HG03460 (cell line): ENCODE measurements around the gene TJP3.

Source experiments
- ATAC-seq: cut with Tn5 transposase; IDR thresholded peaks from one replicate; pipeline ENCODE4 v1.9.1; 2021; ENCODE audit not compliant: unreplicated experiment

Gene TJP3

DNA sequence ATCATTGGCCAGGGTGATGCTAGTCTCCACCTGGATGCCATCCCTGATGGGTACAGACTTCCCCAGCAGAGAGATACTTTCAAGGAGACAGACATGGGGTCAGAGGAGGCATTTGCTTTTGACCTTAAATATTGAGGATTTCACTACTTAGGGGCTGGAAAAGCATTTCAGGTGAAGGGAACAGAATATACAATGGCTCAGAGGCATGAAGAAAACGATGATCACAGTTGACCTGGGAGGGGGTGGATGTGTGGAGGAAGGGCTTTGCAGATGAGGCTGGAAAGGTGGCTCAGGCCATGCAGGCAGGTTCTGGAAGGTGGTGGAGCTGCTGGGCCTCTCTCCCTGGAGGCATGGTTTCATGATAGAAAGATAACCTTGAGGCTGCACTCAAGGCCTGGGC, 74.1 kb downstream of the TJP3 start:
- ATAC-seq = no peak

DNA sequence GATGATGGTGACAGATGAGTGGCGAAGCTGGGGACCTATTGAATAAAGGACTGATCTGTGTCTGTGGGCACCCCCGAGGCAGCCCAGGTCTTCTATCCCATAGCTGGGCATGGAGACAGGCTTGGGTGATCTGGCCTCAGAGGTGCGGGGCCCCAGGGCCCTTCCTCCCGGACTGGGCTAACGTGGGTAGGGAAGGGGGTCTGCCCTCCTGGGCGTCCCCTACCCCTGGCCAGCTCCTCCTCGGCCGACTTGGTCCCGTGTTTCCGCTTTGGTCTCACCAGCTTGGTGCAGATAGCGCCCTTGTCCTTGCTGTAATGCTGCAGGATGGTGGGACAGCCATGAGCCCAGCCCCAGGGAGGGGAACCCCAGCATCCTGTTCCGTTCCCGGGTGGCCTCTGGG, 74.7 kb downstream of the TJP3 start:
- ATAC-seq = no peak

DNA sequence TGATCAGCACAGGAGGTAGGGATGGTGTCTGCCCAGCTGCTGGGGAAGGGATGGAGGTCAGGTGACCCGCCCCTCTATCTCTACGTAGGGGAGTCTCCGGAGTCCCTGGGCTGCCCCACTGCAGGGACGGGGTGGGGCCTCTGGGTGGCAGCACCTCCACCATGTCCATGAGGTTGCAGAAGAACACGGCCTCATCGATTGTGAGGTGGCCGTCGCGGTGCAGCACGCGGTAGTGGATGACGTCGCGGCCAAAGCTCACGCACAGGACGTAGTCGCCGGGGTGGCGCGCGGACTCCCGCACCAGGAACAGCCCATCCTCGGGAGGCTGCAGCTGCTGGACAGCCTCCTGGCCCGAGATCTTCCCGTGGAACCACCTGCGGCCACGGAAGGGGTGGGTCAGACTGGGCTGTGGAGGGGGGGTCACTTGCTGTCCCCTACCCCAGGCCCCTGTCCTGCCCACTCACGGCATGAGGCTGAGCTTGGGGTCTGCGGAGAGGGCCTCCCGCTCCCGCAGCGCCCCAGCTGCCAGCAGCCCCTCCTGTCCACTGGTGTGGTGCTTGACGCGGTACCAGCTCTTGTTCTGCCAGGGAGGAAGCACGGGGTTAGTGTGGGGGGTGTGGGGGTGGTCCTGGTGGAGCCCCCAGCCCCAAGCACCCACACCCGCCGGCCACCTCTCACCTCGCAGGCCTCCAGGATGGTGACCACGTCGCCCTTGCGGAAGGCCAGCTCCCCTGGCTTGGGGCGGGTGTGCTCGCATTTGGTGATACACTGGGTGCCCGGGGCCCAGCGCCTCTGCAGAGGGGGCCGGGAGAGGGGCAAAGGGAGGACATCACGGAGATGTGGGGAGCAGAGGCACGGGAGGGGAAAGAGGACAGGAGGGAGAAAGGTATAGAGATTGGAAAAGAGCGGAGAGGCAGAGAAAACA, 75.7 kb downstream of the TJP3 start:
- ATAC-seq = no peak

DNA sequence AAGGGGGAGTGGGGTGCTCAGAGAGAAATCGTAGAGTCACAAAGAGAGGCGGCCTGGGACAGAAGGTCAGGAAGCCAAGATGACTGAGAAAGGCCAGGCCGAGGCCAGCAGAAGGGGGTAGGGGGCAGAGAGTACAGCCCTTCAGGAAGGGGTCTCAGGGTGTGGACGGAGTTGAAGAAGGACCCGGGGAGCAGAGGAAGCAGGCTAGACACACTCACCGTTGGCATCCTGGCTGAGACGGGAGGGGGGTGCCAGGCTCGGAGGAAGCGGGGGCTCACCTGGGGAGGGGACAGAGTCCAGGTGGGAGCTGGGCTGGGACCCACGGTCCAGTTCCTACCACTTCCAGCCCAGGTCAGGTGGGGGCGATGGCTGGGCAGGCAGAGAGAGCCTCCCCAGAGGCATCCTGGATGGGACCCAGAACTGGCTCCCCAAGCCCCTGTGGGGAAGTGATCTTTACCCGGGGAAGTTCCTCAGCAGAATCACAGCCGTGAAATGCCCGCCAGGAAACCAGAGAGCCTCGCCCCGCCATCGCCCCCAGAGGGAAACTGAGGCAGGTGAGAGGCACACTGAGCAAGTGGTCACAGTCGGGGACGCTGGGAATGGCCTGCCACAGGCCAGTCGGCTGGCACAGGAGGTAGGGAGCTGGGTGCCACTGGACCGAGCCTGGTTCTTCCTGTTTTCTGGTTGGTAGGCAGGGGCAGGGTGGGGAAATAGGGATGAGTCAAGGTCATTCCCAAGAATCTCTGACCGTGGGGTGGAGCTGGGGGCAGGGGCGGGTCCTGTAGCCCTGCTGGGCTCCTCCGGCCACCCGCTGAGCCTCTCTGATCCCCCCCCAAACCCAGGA, 76.6 kb downstream of the TJP3 start:
- ATAC-seq = no peak

DNA sequence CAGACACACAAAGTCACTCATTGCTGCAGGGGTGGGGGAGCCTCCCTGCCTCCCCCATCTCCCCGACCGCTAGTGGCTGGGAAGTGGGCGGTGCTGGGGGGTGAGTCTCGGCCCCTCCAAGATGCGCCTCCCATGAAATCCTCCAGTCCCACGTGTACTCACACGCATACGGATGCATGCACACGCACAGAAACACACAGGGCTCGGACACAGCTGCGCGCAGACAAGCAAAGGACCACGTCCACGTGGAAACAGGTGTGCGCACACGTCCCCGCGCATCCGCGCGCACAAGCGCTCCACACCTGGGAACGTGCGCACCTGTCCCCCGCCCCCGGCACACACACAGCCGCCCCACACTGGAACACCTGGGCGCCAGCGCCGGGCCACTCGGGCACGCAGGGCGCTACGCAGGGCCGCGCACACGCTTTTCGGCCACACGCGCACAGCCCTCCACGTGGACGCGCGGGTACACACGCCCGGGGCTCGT, 77.3 kb downstream of the TJP3 start:
- no peak for ATAC-seq

DNA sequence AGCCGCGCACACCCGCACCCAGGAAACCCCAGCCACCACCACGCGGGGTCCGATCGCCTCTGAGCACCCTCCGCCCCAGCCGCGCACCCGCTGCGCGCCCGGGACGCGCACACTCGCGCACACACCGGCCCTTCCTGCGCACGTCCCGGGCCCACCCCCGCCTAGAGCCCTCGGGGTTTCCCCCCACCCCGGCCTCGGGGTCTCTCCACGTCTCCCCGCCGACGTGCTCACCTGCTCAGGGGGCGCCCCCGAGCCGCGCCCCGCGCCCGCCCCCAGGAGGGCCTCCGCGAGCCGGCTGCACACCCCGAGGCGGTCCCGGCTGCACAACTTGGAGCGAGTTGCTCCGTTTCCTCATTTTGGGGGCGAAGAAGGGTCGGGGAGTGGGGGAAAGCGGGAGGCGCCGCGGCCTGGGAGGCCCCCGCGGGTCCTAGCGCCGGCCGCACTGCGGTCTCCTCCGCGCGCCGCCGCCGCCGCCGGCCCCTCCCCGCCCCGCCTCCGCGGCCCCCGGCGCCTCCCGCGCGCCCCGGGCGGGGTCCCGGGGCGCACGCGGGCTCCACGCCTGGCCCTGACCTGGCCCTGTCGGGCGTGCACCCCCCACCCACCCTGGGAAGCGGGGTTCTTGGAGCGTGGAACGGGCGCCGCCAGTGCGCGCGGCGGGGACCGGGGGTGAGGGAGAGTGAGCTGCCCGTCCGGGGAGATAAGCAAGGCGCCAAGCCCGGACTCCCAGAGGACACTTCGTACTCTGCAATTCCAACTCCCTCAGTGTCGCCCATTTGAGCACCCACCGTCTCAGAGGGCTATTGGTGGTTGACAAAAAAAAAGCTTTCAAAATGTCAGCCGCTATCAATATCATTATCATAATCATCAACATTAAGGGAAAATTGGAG, 78.0 kb downstream of the TJP3 start, which contains the start of gene MATK:
Gene MATK (minus strand): TSS at position 444 of the 887 bp plus-strand sequence. CDS start 1,246 bp downstream, outside the sequence.
- no peak for ATAC-seq

DNA sequence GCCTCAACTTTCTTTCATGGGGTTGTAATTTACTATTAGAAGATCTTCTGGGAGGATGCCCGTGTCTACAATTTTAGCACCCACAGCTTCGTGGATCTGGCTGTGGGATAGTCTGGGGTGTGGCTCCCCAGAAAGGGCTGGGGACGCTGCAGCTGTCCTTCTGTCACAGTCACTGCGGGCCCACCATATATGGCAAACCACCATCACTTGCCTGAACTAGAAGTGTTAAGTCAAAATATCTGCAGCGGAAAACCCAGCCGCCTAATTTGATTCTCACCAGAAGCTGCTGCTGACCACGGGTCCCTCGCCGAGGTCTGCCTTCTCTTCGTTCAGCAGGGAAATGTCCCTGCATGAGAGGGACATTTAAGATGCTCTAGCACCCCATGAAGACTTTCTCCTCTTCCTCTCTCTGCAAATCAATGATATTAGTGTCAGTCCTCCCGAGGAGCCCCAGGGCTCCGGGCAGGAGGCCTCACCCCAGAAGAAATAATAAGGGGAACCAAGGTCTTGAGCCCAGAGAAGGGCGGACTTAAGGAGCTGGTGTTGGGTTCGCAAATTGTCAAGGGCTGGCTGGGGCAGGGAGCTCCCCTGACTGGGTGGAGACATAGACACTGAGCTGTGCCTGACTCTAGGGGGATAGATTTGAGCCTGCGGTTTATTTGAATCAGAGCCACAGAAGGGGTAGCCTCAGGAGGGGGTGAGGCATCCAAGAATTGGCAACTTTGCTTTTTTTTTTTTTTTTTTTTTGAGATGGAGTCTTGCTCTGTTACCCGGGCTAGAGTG, 81.0 kb downstream of the TJP3 start:
- no peak for ATAC-seq

DNA sequence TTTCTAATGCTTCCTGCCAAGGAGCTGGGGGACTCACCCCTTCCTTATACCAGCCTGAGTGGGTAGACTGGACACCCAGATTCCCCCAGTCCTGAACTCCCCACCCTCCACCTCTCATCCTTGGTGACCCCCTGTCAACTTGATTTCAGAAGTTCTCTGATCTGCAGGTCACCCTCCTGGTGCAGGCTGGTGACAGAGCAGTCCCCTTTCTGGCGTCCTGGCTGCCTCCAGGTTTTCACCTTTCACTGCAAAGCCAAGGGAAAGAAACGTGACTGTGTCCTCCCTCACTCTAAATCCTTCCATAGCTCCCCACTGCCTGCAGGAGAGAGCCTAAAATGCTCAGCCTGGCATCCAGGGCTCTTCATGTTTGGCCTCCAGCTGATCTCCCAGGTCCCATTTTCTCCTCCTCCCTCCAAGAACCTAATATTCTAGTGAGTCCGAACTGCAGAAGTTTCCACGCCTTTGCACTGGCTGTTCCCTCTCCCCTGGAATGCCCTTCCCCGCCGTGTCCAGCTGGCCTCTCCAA, 82.1 kb downstream of the TJP3 start:
- ATAC-seq = no peak

DNA sequence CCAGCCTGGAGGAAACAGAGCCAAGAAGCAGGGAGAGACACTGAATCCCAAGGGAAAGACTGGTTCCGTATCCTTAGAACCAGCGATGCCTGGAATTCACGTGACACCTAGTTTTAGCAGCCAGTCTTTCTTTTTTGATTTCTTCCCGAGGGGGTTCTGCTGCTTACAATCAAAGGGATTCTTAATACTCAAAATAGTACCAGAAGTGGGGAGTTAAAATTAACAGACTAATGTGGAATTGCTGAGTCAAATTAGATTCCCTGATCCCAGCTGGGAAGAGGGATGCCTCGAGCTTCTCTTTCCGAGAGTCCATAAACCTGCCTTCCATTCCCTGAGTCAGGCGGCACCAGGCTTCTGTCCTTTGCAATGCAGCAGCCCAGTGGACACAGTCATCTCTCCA, 82.8 kb downstream of the TJP3 start:
- ATAC-seq = no peak

DNA sequence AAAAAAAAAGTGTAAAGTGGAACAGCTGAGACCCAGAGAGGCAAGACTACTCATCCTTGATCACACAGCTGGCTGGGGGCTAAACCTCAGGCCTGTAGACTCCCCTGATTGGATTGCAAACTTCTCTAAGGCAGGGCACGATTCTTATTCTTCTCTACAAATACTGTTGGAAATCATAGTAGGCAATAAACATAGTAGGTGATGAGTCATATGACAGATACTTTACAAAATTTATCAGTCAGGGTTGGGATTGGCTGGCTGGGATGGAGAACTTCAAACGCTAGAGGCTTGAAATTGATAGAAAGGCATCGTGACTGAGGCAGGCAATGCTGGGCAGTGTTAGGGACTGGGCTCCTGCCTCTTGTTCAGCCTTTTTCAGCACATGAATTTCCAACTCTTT, 83.9 kb downstream of the TJP3 start:
- ATAC-seq = no peak

DNA sequence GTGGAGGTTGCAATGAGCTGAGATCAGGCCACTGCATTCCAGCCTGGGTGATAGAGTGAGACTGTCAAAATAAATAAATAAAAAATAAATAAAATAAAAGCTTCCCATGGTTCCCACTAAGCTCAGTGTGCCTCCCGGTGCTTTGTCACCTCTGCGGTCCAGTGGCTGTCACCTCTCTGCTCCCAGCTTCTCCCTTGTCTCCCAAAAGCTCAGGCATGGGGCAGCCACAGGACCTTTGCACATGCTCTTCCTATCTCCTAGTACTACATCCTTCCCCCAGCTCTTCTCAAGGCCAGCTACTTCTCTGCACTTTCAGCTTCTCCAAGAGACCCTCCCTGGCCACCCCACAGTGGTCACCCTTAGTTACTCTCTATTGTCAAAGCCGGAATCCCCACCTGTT, 85.6 kb downstream of the TJP3 start:
- ATAC-seq = no peak

DNA sequence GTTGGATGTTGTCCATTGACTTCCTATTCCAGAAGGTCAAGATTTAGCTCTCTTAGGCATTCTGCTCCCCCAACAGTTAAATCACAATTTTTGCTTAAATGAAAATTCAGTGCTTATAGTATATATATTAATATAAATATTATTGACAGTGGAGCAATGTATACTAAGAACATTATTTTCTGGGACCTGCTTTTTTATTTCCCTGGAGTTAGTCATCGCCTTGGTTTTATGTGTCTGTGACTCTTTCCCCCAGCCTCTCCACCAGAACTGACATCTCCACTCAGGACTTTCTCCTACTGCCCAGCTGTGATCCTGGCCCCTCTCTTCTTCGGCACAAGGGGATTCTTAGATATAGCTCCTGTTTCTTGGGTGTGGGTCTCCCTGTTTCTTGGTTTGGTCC, 88.2 kb downstream of the TJP3 start:
- ATAC-seq = no peak

DNA sequence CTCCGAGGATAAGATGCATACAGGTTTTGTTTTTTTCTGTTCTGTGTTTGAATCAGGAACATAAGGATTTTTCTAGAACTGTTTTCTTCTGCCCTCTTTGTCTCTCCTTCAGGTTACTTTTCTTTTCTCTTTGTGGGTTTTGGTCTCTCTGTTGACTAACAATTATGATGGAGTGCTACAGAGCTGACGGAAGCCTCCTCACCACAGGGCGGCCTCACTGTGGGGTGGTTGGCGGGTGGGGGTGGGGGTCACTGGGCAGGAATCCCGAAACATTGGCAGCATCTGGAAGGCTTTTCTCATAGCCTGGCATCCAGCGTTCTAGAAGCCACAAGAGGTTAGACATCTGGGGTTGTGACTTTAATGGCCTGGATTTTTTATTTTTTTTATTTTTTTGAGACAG, 90.0 kb downstream of the TJP3 start:
- ATAC-seq = no peak
